Fibroblast of skin of left quadriceps (primary cell): ENCODE results near the gene DAGLA.

Source experiments
- DNase-seq, 2 experiments: peaks; one replicate each; pipeline ENCODE4 v3.0.0-alpha.2; 2013; ENCODE audit warnings: low read depth in 2 of 2

Gene DAGLA

GRCh38 chr11:61709110-61709509 is 28.9 kb downstream of the DAGLA start:
- DNase-seq: no peak

- DNase-seq: no peak
Observed at GRCh38 chr11:61709572-61709971, 29.4 kb downstream of the DAGLA start.

- DNase-seq: no peak
Observed at GRCh38 chr11:61710019-61710418, 29.8 kb downstream of the DAGLA start.

GRCh38 chr11:61711037-61711436 is 30.8 kb downstream of the DAGLA start:
- DNase-seq: no peak

GRCh38 chr11:61711498-61711897 is 31.3 kb downstream of the DAGLA start:
- DNase-seq: no peak

- DNase-seq: no peak
Observed at GRCh38 chr11:61712314-61712713, 32.1 kb downstream of the DAGLA start.

GRCh38 chr11:61712846-61713245 is 32.7 kb downstream of the DAGLA start:
- DNase-seq: no peak

GRCh38 chr11:61713464-61713863 is 33.3 kb downstream of the DAGLA start:
- no peak for DNase-seq

- DNase-seq: no peak
Observed at GRCh38 chr11:61713906-61714305, 33.7 kb downstream of the DAGLA start.

GRCh38 chr11:61714316-61714715 is 34.1 kb downstream of the DAGLA start:
- DNase-seq: no peak

- DNase-seq: no peak
Observed at GRCh38 chr11:61714916-61715315, 34.7 kb downstream of the DAGLA start.

- no peak for DNase-seq
Observed at GRCh38 chr11:61715867-61716266, 35.7 kb downstream of the DAGLA start.

- DNase-seq: no peak
Observed at GRCh38 chr11:61716478-61717285, 36.5 kb downstream of the DAGLA start.

GRCh38 chr11:61717286-61718033 is 37.3 kb downstream of the DAGLA start:
- no peak for DNase-seq

GRCh38 chr11:61718046-61718531 is 37.9 kb downstream of the DAGLA start:
- no peak for DNase-seq

GRCh38 chr11:61718621-61719302 is 38.6 kb downstream of the DAGLA start:
- peak; percentile 39 to 53 for DNase-seq

GRCh38 chr11:61719978-61720377 is 39.8 kb downstream of the DAGLA start:
- no peak for DNase-seq

- no peak for DNase-seq
Observed at GRCh38 chr11:61720597-61720996, 40.4 kb downstream of the DAGLA start.

GRCh38 chr11:61724437-61724836 is 44.2 kb downstream of the DAGLA start:
- no peak for DNase-seq

GRCh38 chr11:61725781-61726231 is 45.6 kb downstream of the DAGLA start:
- DNase-seq: no peak

GRCh38 chr11:61726775-61727174 is 46.6 kb downstream of the DAGLA start:
- DNase-seq: no peak

GRCh38 chr11:61727401-61727811 is 47.2 kb downstream of the DAGLA start:
- no peak for DNase-seq
